Glutamatergic neuron (in vitro differentiated cells): ENCODE results near the gene PLXNA2. TPM values are rescaled to one million over a fixed set of nuclear protein-coding genes. Genes with fewer than 3 reads are reported as not detected.
A peak's percentile ranks its signal among the peaks of the same experiment; 100 is the strongest.

Experiments
- DNase-seq: peaks from one replicate; pipeline ENCODE4 v3.0.0; 2022
- H3K27ac Mint-ChIP-seq: one replicate; pipeline ENCODE4 v1.8.0; 2020; ENCODE audit warnings: mild to moderate bottlenecking, mixed read lengths, inconsistent platforms; ENCODE audit not compliant: unreplicated experiment
- H3K27me3 Mint-ChIP-seq: one replicate; pipeline ENCODE4 v1.8.0; 2020; ENCODE audit warnings: mild to moderate bottlenecking, moderate library complexity, mixed read lengths, inconsistent platforms; ENCODE audit not compliant: unreplicated experiment
- H3K36me3 Mint-ChIP-seq: one replicate; pipeline ENCODE4 v1.8.0; 2020; ENCODE audit warnings: mild to moderate bottlenecking, mixed read lengths, inconsistent platforms; ENCODE audit not compliant: unreplicated experiment
- H3K4me1 Mint-ChIP-seq: one replicate; pipeline ENCODE4 v1.8.0; 2020; ENCODE audit warnings: mild to moderate bottlenecking, low read depth, mixed read lengths, inconsistent platforms; ENCODE audit not compliant: unreplicated experiment
- H3K4me3 Mint-ChIP-seq: one replicate; pipeline ENCODE4 v1.8.0; 2020; ENCODE audit warnings: mild to moderate bottlenecking, mixed read lengths, inconsistent platforms; ENCODE audit not compliant: unreplicated experiment
- H3K9me3 Mint-ChIP-seq: one replicate; pipeline ENCODE4 v1.8.0; 2020; ENCODE audit warnings: mild to moderate bottlenecking, moderate library complexity, mixed read lengths, inconsistent platforms; ENCODE audit not compliant: unreplicated experiment
- CTCF ChIP-seq: fragments of 200-600 bp; sonication (generic); IDR thresholded peaks from one replicate; pipeline ENCODE4 v1.5.0; 2021; ENCODE audit not compliant: partially characterized antibody, unreplicated experiment
- total RNA-seq: library from RNA; stranded (reverse); fragmentation: NEBNext Ultra II Directional; extraction: Animal tissue kit (Norgen Biotek cat#: 25700); gene quantifications from one replicate; pipeline ENCODE4 v1.2.1, GENCODE V29; 2021; ENCODE audit not compliant: unreplicated experiment

Gene PLXNA2
- total RNA-seq, 1 donor from 2014 or later, result 66.0 TPM

- no peaks in the 10 kb centered on the region for H3K9me3 Mint-ChIP-seq
- peaks cover 16% of the 10 kb centered on the region for H3K4me1 Mint-ChIP-seq
- no peak for TF ChIP-seq CTCF
Observed at GRCh38 chr1:208151728-208152598, 92.2 kb downstream of the PLXNA2 start.

GRCh38 chr1:208150833-208151458 lies 93.2 kb downstream of the PLXNA2 start:
- Mint-ChIP-seq H3K27me3 (no peaks in the 10 kb centered on the region), H3K4me1 (peaks cover 16% of the 10 kb centered on the region), H3K36me3 (no peaks in the 10 kb centered on the region), H3K4me3 (no peak overlapping the region), H3K27ac (no peak overlapping the region), H3K9me3 (peaks cover 2% of the 10 kb centered on the region)
- no peak for DNase-seq
- no peak for TF ChIP-seq CTCF

More at GRCh38 chr1:208151728-208152598, 92.2 kb downstream of the PLXNA2 start:
- DNase-seq, result no peak
- Mint-ChIP-seq H3K27ac (no peak overlapping the region), H3K27me3 (no peaks in the 10 kb centered on the region), H3K36me3 (no peaks in the 10 kb centered on the region), H3K4me3 (no peak overlapping the region)

GRCh38 chr1:208149776-208150514 lies 94.2 kb downstream of the PLXNA2 start:
- TF ChIP-seq CTCF, result no peak
- H3K9me3 Mint-ChIP-seq, result peaks cover 2% of the 10 kb centered on the region
- H3K36me3 Mint-ChIP-seq, result no peaks in the 10 kb centered on the region
- H3K4me1 Mint-ChIP-seq, result peaks cover 17% of the 10 kb centered on the region
- H3K27ac Mint-ChIP-seq, result no peak overlapping the region
- no peaks in the 10 kb centered on the region for H3K27me3 Mint-ChIP-seq
- no peak overlapping the region for H3K4me3 Mint-ChIP-seq
- peak; percentile 66 for DNase-seq

GRCh38 chr1:208149213-208149612 lies 95.0 kb downstream of the PLXNA2 start:
- Mint-ChIP-seq H3K4me3 (no peak overlapping the region), H3K27ac (no peak overlapping the region), H3K4me1 (peaks cover 11% of the 10 kb centered on the region), H3K27me3 (no peaks in the 10 kb centered on the region), H3K9me3 (peaks cover 2% of the 10 kb centered on the region), H3K36me3 (no peaks in the 10 kb centered on the region)
- DNase-seq, result no peak
- no peak for TF ChIP-seq CTCF
